Fibroblast of the conjunctiva (primary cell): ENCODE measurements around the gene HDGF.

ENCODE experiments used
- DNase-seq: peaks from one replicate; pipeline ENCODE4 v3.0.0-alpha.2; 2010; ENCODE audit warnings: low read depth

The HDGF gene

GRCh38 chr1:156751451-156751756, at the start of gene HDGF:
Gene HDGF, minus strand, starts transcription at chr1:156751675. Its CDS starts 246 bp downstream, at chr1:156751429.
- DNase-seq = no peak

DNA sequence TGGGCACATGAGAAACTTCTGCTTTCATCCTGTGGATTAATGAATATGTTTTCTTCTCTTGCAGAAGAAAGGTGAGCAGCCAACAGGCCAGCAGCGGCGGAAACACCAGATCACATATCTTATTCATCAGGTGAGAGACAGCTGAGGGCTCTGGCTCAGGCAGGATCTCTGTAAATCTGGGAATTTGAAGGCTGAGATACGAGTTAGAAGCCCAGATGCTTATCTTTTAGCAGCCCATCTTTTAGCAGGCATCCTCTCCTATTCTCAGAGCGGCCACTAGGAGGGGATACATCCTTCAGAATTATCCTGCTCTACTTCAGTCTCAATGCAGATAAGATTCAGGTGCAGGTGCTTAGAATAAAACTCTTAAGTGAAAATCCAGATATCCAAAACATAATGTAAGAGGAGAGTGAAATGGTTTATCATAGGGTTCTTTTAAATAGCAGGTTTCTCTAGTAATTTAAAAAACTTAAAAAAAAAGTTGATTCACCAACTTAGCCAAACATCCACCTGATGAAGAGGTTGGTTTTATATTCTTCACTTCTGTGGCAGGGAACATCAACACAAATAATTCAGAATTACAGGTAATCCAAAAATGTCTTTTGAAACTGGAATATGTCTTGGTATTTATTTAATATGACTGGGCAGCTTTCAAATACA, 45.9 kb upstream of the HDGF start:
- no peak for DNase-seq

DNA sequence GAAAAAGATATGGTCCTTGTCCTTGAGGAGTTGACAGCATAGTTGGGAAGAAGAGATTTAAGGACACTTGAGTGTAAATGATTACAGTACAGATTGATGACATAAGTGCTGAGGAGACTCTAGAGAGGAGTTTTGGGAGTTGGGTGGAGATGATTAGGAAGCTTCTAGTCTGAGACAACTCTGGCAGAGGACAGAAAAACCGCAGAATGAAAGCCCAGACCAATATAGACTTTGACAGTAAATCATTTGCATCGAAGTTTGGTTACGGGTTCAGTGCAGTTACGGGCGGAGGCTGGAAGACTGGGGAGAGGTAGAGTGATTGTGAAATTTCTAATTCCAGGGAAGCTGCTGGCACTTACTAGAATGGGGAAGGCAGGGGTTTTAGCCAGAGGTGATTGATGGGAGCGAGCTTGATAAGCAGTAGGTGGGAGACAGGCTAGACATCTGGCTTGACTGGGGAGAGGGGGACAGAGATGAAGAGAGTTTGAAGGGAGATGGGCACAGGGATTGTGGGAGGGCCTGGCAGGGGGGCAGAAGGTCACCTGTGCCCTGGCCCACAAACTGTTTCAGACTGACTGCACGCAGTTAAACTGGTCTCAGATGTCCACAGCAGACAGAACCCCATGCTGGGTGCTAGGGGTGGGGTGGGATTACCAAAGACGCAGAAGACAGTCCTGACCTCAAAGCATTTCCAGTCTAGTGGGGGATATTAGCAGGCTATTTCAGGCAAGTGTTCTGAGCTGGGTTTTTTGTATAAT, 45.0 kb upstream of the HDGF start:
- no peak for DNase-seq

DNA sequence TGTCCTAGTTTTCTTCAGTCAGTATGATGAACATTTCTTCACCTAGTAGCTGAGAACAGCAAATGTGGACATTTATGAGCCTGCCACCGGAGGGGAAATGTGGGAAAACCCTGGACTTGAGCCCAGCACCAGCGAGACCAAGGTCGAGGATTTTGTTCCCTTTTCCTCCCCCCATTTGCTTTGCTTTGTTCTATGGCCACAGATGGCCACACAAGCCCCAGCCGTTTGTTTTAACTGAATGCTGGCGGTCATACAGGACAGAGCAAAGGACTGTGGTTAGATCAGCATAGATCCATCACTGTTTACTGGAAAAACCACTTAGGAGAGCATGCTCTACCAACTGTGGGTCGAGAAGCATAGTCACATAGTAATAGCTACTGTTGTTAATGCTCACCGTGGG, 44.3 kb upstream of the HDGF start:
- no peak for DNase-seq

GRCh38 chr1:156795374-156795733, 43.9 kb upstream of the HDGF start:
- no peak for DNase-seq

DNA sequence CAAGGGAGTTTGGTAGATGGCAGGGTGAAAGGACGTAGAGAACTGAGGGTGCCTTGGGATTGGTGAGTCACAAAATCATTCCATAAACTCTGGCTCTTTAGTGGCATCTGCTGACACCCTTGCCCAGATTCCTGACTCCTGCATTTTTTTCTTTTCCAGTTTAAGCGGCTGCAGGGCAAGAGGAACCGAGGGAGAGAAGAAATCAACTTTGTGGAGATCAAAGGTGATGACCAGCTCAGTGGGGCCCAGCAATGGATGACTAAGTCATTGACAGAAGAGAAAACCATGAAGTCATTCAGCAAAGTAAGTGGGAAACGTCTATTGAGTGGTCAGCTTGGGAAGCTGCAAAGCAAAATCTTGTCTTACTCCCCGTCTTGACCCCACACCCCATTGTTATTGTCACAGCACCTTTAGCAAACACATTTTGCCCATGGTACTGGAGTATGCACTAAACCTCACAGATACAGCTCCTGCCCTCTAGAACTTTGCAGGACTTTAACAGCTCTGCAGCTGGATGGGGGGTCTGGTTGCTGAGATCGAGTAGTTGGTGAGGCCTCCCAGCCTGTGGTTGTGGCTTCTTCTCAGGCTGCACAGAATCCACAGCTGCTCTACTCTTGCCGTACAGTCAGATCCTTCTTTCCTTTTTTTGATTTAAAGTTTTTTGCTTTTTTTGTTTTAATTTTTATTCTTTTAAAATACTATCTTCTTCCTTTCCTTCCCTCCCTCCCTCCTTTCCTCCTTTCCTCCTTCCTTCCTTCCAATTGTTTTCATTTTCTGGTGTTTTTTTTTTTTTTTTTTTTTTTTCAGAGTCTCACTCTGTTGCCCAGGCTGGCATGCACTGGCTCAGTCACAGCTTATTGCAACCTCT, 43.3 kb upstream of the HDGF start:
- no peak for DNase-seq

DNA sequence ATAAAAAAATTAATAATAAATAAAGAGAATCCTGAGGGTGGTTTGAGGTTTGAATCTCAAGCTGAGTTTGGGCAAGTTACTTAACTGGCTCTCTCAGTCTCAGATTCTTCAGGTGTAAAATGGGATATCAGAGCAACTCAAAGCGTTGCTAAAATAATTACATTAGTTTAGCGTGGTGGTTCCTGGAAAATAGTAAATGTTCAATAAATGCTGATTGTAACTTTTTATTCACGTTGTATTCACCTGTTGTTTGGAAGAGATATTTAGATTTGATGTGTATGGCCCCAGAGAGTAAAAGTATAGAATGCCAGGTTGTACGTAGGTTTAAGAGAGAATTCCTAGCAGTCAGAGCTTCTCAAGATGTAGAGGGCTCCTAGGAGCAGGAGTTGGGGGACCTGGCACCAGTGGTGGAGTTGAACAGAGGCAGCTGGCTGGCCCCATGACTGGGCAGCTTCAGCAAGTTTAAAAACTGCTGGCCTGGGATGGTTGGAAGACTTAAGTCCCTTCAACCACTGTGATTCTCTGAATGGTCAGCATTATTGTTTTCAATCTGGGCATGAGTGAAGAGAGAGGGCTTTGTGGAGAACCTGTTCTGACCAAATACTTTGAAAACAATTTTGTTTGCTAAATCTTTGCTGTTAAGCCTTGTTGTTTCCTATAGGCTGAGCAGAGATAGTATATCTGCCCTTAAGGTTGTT, 38.3 kb upstream of the HDGF start:
- DNase-seq = no peak

DNA sequence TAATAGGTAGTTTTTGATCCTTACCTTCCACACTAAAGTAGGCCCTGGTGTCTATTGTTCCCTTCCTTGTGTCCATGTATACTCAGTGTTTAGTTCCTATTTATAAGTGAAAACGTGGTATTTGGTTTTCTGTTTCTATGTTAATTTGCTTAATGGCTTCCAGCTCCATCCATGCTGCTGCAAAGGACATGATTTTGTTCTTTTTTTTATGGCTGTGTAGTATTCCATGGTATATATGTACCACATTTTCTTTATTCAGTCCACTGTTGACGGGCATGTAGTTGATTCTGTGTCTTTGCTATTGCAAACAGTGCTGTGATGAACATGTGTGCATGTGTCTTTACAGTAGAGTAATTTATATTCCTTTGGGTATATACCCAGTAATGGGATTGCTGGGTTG, 36.7 kb upstream of the HDGF start:
- no peak for DNase-seq

GRCh38 chr1:156786640-156787039, 35.2 kb upstream of the HDGF start:
- DNase-seq = no peak

GRCh38 chr1:156785458-156785857, 34.0 kb upstream of the HDGF start:
- DNase-seq = no peak

- no peak for DNase-seq
Measured at GRCh38 chr1:156781585-156782186, 30.2 kb upstream of the HDGF start.

DNA sequence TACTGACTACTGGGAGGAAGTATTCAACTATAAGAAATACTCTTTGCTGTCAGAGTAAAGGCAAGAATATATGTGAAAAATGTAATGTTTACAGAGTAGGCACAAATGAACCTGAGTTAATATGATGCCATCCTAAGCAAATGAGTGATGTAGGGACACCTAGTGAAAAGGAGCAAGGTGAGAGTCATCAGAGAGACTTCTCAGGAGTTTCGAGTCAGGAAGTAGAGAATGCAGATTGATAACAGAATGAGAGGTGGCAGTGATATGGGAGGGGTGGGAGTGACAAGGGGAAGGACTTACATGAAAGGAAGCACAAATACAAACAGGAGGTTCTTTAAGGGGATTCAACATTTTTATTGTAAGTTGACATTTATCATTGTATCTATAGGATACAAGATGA, 26.1 kb upstream of the HDGF start:
- no peak for DNase-seq

DNA sequence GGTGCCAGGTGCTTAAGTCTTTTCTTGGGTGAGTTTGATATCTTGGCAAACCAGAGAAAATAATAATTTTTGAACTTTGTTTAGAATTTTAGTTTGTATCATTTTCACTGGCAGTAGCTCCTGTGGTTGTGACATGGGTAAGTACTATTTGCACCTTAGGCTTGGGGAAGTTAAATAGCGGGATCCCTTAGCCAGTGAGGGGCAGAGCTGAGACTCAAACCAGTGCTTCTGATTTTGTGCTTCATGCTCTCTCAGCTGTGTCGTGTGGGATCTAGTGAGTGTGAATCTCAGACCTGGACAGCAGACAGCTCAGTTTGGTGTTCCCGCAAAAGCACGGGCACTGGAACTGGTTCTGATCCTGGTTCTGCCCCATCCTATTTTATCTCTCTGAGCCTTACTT, 25.5 kb upstream of the HDGF start:
- DNase-seq = no peak

- no peak for DNase-seq
Measured at GRCh38 chr1:156775799-156776198, 24.3 kb upstream of the HDGF start.

DNA sequence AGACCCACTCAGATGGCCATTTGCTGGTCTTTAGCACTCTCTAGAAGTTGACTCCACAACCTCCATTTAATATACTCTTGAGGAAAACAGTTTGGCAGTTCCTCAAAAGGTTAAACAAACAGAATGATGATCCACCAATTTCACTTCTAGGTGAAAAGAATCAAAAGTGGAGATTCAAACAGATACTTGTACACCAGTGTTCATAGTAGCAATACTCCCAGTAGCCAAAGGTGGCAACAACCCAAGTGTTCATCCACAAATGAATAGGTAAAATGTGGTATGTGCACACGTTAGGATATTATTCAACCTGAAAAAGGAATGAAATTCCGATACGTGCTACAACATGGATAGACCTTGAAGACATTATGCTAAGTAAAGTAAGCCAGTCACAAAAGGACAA, 22.1 kb upstream of the HDGF start:
- no peak for DNase-seq

- DNase-seq = no peak
Measured at GRCh38 chr1:156772728-156773497, 21.4 kb upstream of the HDGF start.

GRCh38 chr1:156772222-156772621, 20.7 kb upstream of the HDGF start:
- no peak for DNase-seq

DNA sequence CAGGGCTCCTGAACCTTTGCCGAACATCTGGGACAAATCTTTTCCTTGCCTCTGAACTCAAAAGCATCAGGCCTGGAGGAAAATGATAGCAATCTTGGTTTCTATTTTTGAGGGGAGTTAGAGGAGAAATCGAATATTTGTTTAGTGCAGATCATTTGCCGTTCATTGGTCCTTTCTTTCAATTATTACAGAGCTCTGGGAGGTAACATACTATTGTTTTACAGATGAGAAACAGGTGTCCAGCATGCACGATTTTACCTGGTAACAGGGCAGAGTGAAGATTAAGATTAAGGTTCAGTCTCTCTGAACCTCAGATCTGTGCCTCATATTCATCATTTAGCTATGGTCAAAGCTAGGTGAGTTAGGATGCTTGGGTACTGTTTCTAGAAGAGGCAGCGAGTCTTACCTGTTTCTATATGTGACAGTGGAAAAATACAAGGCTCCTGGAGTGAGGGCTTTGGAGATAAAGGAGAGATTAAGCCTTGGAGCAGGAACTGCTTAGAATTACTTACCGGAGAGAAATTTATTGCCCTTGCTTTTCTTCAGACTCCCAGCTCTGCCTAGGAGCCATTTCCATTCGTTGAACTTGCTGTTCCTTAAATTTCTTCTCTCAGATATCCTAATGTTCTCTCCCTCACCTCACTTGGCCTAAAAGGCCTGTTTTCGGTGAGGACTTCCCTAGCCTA, 17.3 kb upstream of the HDGF start:
- DNase-seq = no peak

- DNase-seq = no peak
Measured at GRCh38 chr1:156767879-156768604, 16.6 kb upstream of the HDGF start.
